CD4-positive, alpha-beta T cell treated with Interferon alpha-2 for 1 hour (primary cell): Measurements from ENCODE around the gene ANGPTL3.
"Not testable (repeated sequence)": the region's sequence is repeated elsewhere in the genome, so short reads cannot be mapped to it uniquely, and the experiment has no call there.

Experiments
- DNase-seq, 2 donors: peaks; one replicate each; pipeline ENCODE4 v3.0.0-alpha.2; 2020 to 2022

The ANGPTL3 gene, protein sequence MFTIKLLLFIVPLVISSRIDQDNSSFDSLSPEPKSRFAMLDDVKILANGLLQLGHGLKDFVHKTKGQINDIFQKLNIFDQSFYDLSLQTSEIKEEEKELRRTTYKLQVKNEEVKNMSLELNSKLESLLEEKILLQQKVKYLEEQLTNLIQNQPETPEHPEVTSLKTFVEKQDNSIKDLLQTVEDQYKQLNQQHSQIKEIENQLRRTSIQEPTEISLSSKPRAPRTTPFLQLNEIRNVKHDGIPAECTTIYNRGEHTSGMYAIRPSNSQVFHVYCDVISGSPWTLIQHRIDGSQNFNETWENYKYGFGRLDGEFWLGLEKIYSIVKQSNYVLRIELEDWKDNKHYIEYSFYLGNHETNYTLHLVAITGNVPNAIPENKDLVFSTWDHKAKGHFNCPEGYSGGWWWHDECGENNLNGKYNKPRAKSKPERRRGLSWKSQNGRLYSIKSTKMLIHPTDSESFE

DNA sequence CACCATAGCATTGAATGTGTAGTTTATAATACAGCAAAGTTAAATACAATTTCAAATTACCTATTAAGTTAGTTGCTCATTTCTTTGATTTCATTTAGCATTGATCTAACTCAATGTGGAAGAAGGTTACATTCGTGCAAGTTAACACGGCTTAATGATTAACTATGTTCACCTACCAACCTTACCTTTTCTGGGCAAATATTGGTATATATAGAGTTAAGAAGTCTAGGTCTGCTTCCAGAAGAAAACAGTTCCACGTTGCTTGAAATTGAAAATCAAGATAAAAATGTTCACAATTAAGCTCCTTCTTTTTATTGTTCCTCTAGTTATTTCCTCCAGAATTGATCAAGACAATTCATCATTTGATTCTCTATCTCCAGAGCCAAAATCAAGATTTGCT is at the start of gene ANGPTL3:
Gene ANGPTL3, plus strand, starts transcription at position 240 of the 400 bp plus-strand sequence. Its CDS starts 47 bp downstream, at position 287.
- no peak for DNase-seq

DNA sequence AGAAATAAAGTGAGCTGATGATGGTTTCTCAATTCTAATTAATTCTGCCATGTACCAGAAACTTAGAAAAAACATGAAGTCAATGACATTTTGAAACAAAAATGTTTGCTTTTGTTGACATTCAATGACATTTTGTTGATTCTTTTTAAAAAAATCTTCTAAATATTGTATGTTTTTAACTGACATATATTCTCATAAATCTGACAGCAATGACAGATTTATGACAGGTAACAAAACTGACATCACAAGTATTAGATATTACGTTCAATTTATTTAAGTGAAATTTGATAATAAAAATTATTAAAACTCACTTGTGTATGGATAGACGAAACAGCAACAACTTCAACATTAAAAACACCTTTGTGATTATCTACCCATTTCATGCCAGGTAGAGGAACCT is 36.0 kb upstream of the ANGPTL3 start:
- no peak for DNase-seq

DNA sequence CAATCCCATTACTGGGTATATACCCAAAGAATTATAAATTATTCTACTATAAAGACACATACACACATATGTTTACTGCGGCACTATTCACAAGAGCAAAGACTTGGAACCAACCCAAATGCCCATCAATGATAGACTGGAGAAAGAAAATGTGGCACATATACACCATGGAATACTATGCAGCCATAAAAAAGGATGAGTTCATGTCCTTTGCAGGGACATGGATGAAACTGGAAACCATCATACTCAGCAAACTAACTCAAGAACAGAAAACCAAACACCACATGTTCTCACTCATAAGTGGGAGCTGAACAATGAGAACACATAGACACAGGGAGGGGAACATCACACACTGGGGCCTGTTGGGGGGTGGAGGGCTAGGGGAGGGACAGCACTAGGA is 30.1 kb upstream of the ANGPTL3 start:
- DNase-seq: not testable (repeated sequence)

DNA sequence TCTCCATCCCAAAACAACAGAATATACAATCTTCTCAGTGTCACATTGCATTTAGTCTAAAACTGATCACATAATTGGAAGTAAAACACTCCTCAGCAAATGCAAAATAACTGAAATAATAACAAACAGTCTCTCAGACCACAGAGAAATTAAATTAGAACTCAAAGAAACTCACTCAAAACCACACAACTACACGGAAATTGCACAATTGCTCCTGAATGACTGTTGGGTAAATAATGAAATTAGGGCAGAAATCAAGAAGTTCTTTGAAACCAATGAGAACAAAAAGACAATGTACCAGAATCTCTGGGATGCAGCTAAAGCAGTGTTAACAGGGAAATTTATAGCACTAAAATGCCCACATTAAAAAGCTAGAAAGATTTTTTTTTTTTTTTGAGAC is 29.4 kb upstream of the ANGPTL3 start:
- DNase-seq: not testable (repeated sequence)

DNA sequence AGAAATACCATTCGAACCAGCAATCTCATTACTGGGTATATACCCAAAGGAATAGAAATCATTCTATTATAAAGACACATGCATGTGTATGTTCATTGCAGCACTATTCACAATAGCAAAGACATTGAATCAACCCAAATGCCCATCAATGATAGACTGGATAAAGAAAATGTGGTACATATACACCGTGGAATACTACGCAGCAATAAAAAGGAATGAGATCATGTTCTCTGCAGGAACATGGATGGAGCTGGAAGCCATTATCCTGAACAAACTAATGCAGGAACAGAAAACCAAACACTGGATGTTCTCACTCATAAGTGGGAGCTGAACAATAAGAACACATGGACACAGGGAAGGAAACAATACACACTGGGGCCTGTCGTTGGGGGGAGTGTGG is 25.8 kb upstream of the ANGPTL3 start:
- DNase-seq: not testable (repeated sequence)

DNA sequence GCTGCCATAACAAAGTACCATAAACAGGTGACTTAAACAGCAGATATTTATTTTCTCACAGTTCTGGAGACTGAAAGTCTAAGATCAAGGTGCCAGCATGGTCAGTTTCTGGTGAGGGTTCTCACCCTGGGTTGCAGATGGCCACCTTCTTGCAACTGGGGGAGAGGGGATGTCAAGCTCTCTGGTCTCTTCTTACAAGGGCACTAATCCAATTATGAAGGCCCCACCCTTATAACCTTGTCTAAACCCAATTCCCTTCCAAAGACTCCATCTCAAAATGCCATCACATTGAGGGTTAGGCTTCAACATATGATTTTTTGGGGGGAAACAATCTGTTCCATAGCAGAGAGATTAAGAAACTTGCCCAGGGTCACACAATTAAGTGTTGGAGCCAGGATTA is 24.8 kb upstream of the ANGPTL3 start:
- DNase-seq: no peak

DNA sequence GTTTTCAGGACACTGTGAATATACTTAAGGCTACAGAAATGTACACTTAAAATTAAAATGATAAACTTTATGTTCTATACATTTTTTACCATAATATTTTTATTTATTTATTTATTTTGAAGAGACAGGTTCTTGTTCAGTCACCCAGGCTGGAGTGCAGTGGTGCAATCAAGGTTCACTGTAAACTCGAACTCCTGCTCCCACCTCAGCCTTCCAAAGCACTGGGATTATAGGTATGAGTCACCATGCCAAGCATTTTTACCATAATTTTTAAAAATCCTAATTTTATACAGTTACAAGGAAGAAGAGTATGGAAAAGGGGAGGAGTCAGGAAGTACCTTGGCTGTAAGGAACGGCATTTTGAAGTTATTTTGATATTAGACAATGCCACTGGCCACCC is 23.6 kb upstream of the ANGPTL3 start:
- DNase-seq: no peak

DNA sequence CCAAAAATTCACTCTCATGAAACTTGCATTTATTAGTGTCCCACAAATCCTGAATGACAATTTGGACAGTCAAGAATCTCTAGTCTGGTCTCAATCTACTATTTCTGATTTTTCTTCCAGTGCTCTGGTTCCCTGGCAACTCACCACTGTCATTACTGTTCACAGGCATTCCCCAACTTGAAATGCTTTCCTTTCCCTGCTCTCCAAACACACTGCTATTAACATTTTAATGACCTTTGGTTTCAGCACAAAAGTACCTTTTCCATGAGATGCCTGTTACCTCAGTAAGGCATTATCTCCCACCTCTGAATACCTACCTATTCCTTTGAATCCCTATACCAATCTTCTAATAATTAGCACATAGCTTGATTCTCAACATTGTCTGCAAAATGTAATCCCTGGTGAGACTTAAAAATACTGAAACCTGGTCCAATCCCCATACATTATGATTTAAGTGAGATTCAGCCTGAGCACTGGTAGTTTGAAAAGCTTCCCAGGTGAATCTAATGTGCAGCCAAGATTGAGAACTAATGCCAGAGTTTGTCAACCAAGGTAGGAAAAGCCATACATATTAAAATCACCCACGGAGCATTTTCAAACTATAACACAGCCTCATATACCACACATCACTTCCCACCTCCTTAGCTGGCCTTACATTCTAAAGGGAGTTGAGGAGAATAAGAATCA is 11.7 kb upstream of the ANGPTL3 start:
- no peak for DNase-seq

DNA sequence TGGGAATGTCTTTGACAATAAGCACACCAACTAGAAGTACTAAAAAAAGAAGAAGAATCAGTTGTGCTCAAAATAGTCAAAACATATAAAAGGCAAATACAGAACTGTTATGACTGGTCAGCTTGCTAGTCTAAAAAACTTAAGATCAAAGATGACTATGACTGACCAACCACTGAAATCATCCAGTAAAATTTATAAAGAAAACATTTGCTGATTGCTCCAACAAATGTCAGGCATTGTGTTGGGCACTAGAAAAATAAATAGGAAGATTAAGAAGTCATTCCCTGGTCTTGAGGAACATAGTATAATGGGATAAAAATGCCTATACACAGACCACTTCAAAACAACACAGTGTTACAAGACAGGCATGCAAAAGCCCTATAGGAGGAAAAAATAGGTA is 9.3 kb upstream of the ANGPTL3 start:
- DNase-seq: no peak

DNA sequence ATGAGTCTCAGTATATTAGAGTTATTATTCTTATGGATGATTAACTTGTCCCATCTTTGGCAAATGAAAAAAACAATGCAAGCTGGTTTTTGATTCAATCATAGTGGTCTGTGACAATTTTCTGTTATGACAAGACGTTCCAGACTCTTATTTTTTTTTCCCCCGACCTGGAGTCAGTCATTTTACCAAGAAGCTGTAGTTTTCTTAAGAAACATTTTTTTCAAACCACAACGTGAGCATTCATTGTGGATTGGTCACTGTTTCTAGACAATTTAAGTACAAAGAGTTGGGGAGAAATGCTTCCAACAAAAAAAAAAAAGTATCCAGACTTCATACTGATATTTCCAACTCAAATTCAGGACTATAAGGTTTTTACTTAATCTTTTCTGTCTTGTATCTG is 8.0 kb upstream of the ANGPTL3 start:
- no peak for DNase-seq

DNA sequence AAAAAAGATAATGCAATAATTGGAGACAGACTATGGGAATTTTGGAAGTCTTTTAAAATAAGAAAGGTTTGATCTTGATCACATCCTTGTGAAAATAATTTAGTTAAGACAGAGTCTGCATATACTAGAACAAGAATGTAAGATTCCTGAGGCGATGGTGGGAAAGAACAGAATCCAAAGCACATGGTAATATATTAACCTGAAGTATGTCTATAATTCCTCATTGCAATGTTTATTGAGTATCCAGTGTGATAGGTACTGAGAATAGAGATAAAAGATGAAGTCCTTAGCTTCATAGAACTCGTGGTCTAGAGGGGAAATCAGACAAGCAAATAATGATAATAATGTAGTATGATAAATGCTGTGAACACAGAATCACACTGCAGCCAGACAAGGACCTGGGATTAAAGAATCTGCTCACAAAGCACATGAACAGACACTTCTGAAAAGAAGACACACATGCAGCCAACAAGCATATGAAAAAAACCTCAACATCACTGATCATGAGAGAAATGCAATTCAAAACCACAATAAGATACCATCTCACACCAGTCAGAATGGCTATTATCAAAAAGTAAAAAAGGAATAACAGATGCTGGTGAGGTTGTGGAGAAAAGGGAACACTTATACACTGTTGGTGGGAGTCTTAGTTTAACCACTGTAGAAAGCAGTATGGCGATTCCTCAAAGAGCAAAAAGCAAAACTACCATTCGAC is 6.9 kb upstream of the ANGPTL3 start:
- DNase-seq: no peak

DNA sequence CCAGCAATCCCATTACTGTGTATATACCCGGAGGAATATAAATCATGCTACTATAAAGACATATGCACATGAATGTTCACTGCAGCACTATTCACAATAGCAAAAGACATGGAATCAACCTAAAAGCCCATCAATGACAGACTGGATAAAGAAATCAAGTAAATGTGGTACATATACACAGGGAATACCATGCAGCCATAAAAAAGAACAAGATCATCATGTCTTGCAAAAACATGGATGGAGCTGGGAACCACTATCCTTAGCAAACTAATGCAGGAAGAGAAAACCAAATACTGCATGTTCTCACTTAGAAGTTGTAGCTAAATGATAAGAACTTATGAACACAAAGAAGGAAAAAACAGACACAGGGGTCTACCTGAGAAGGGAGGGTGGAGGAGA is 6.4 kb upstream of the ANGPTL3 start:
- no peak for DNase-seq

DNA sequence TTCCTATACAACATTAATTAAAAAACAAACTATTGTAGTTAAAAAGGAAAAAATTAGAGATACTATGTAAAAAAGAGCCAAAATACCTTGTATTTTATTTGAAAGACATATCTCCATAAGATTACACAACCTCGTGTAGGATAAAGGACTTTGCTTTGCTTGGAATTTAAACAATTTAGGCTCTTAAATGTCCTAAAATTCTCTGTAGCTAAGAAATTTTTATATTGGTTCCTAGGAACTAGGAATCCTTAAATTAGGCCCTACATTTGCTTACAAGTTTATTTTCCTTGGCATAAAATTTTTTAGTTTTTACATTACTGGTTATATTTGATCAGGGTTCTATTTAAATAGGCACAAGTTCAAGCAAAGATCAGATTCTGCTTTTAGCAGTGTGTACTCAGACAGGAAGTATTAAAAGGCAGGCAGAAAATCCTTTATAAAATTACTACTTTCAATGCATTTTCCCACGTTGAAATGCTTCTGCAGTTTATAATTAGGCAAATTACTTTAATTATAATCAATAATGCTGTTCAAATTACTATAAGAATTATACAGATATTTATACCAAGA is 3.4 kb upstream of the ANGPTL3 start:
- DNase-seq: no peak

DNA sequence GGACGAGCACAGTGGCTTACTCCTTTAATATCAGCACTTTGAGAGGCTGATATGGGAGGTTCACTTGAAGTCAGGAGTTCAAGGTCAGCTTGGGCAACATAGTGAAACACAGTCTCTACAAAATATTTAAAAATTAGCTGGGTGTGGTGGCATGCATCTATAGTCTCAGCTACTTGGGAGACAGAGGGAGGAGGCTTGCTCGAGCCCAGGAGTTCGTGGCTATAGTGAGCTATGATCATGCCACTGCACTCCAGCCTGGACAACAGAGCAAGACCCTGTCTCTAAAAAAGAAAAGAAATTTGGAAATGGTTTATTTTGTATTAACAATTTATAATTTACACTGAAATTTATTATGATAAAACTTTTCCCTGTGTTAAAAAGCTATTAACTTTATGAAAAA is 1.7 kb upstream of the ANGPTL3 start:
- DNase-seq: no peak

DNA sequence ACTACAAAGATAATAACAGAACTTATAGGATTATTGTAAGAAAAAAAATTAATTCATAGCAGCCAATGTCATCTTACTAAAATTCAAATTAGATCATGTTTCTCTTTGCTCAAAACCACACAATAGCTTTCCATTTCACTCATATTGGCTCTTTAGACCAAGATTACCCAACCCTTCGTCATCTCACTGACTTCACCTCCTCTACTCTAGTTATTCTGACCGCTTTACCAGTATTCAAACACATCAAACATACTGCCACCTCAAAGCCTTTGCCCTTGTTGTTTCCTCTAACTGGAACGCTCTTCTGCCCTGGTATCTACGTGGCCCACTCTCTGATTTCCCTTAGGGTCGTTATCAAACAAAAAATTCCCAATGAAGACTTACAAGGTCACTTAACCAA is 1.7 kb downstream of the ANGPTL3 start:
- DNase-seq: no peak

DNA sequence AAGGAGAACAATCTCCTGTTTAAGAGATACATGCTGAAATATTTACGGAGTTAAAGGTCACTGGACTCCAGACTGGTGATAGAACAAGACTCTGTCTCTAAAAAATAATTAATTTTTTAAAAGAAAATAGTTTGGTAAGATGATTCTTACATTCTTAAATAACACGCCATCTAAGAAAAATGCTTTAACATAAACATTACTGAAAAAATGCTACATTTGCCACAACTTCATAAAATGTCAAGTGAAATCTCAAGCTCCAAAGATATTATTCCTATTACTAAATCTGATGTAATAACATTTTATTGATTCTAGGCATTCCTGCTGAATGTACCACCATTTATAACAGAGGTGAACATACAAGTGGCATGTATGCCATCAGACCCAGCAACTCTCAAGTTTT is 4.1 kb downstream of the ANGPTL3 start:
- no peak for DNase-seq

DNA sequence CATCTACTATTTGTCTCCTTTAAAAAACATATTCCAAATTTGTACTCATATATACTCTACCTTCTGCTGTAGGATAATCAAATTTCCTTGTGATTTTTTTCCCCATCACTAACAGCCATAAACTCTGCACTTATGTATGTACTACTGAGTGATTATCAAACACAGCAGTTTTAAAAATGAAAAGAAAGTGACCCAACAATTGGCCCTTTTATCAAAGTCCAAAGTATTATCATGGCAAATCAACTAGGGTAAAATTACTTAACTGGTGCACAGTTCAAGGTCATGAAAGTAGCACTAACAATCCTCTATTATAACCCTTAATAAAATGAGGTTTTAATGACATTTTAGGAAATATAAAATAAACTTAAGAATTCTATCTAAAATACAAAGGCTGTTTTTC is 11.6 kb downstream of the ANGPTL3 start:
- no peak for DNase-seq

DNA sequence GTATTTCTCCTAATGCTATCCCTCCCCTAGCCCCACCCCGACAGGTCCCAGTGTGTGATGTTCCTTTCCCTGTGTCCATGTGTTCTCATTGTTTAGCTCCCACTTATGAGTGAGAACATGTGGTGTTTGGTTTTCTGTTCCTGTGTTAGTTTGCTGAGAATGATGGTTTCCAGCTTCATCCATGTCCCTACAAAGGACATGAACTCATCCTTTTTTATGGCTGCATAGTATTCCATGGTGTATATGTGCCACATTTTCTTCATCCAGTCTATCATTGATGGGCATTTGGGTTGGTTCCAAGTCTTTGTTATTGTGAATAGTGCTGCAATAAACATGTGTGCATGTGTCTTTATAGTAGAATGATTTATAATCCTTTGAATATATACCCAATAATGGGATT is 13.3 kb downstream of the ANGPTL3 start:
- not testable (repeated sequence) for DNase-seq

DNA sequence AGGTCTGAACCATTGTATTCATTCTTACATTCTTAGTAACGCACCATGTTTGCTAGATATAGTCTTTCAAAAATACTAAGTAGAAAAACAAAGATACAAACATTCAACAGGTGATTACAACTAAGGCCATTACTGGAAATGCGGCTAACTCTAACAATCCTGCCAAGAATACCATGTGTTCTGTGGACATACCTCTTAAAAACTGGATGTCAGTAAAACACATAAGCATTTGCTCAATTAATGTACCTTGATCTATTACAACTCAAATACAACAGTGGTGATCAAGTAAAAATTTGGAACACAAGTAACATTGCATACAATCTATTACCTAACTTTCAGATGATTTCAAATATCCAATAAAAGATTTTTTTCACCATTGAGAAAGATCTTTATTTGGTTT is 15.4 kb downstream of the ANGPTL3 start:
- DNase-seq: no peak

DNA sequence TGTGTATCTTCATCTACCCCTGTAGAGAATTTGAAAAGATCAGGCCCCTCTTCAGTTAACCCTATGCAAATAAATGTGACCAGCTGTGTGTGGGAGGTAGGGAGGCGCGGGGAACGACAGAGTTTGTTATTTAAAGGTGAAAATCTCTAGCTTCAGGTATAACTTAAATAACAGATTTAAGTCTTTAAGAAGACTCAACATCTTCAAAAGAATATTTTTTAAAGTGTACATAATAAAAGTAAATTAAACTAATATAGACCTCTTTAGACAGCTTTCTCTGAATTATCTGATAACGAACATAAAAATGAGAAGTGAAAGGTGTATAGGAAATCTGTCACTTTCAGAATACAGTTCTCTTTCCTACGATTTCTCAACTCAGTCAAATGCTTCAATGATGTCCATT is 16.0 kb downstream of the ANGPTL3 start:
- no peak for DNase-seq

DNA sequence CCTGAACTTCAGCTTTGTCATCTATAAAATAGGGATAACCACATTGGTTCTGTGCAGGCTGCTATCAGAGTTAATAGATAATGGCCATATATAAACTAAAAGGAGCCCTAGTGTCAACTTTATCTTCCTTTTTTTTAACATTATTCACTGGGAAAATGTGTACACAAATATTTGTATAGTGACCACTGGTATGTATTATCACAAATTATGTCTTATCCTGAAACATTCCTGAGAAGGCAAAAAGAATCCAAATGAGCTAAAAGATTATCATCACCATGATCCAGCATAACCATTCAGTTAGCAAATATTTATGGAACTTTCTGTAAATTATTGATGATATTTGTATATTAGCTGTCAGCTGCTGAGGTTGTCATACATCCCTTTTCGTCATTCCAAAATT is 16.6 kb downstream of the ANGPTL3 start:
- DNase-seq: no peak

DNA sequence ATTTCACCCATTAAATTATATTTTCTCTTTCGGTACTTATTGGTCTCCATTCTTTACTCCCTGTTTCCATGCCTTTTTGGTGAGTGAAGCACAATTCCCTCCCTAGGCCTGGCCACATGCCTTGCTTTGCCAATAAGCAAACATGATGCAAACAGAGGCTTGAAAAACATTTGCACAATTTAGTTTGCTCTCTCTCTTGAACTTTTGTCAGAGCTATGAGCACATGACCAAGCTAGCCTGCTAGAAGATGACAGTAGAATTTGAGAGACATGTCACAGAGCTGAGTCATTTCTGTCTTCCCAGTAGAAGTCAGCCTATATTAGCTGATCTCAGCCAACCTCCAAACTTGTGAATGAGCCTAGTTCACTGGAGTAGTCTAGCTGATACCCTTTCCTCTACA is 24.6 kb downstream of the ANGPTL3 start:
- no peak for DNase-seq

DNA sequence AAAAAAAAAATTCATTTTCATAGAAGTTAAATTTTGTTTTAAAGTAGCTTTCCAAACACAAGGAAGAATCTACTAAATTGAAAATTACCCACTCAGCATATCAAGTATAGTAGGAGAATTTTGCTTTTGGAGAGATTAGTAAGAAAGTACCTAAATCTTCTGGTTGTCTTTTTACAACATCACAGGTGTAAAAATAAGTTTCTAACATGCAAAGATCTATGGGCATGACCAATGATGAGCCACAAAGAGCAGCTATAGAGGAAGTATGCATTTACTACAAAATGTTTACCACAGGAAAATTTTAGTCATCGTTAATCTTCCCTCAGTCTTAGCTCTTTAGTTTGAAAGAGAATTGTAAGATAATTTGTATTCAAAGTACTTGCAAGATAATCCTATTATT is 28.1 kb downstream of the ANGPTL3 start:
- DNase-seq: no peak
